SK-N-SH treated with all-trans-retinoic acid at 6 μM for 48 hours (cell line): Measurements from ENCODE around the gene ANKFN1.

Source experiments
- ATAC-seq: fragments of 200-7000 bp; cut with Tn5 transposase; 3 replicates; pipeline ENCODE4 v1.9.1; 2020; ENCODE audit warnings: mild to moderate bottlenecking, moderate library complexity
- ARNTL ChIP-seq: fragments of 450-650 bp; formaldehyde crosslinking; IDR thresholded peaks from 2 replicates; pipeline ENCODE4 v1.5.0; 2020; ENCODE audit warnings: low read depth, mild to moderate bottlenecking, moderate library complexity, borderline replicate concordance
- BACH2 ChIP-seq: fragments of 250-450 bp; sonication (Bioruptor Pico); IDR thresholded peaks from 2 replicates; pipeline ENCODE4 v1.9.0; 2021; ENCODE audit warnings: mild to moderate bottlenecking, borderline replicate concordance
- CSDC2 ChIP-seq: fragments of 250-450 bp; sonication (Bioruptor Pico); IDR thresholded peaks from 2 replicates; pipeline ENCODE4 v1.5.0; 2020; ENCODE audit warnings: mild to moderate bottlenecking, moderate library complexity
- ESRRG ChIP-seq: fragments of 250-450 bp; sonication (Bioruptor Pico); IDR thresholded peaks from 2 replicates; pipeline ENCODE4 v1.6.1; 2021; ENCODE audit warnings: mild to moderate bottlenecking
- GLIS3 ChIP-seq: fragments of 250-450 bp; sonication (Bioruptor Pico); IDR thresholded peaks from 2 replicates; pipeline ENCODE4 v1.5.0; 2020; ENCODE audit warnings: mild to moderate bottlenecking, moderate library complexity
- OSR1 ChIP-seq: fragments of 250-450 bp; sonication (Bioruptor Pico); IDR thresholded peaks from 2 replicates; pipeline ENCODE4 v1.8.0; 2022; ENCODE audit warnings: moderate library complexity, mild to moderate bottlenecking, inconsistent platforms
- RARB ChIP-seq: fragments of 250-450 bp; sonication (Bioruptor Pico); IDR thresholded peaks from 2 replicates; pipeline ENCODE4 v1.8.0; 2021; ENCODE audit warnings: mild to moderate bottlenecking, moderate library complexity
- SNAI2 ChIP-seq: fragments of 250-450 bp; sonication (Bioruptor Pico); IDR thresholded peaks from 2 replicates; pipeline ENCODE4 v1.5.0; 2020; ENCODE audit warnings: mild to moderate bottlenecking, moderate library complexity
- TCF4 ChIP-seq: fragments of 250-450 bp; sonication (Bioruptor Pico); IDR thresholded peaks from 2 replicates; pipeline ENCODE4 v1.8.0; 2021; ENCODE audit warnings: mild to moderate bottlenecking, moderate library complexity, borderline replicate concordance
- TOX ChIP-seq: fragments of 250-450 bp; sonication (Bioruptor Pico); IDR thresholded peaks from 2 replicates; pipeline ENCODE4 v1.8.0; 2021; ENCODE audit warnings: mild to moderate bottlenecking, moderate library complexity, borderline replicate concordance
- ZC3H10 ChIP-seq: fragments of 250-450 bp; sonication (Bioruptor Pico); IDR thresholded peaks from 2 replicates; pipeline ENCODE4 v1.5.1; 2021; ENCODE audit warnings: mild to moderate bottlenecking, moderate library complexity
- ZFP3 ChIP-seq: fragments of 250-450 bp; sonication (Bioruptor Pico); IDR thresholded peaks from 2 replicates; pipeline ENCODE4 v1.5.0; 2020; ENCODE audit warnings: mild to moderate bottlenecking, moderate library complexity
- ZFP30 ChIP-seq: fragments of 450-650 bp; formaldehyde crosslinking; IDR thresholded peaks from 2 replicates; pipeline ENCODE4 v1.5.0; 2022; ENCODE audit warnings: mild to moderate bottlenecking, moderate library complexity
- ZNF565 ChIP-seq: fragments of 450-650 bp; formaldehyde crosslinking; conservative IDR thresholded peaks from 2 replicates; pipeline ENCODE4 v1.5.0; 2020; ENCODE audit warnings: low read depth, mild to moderate bottlenecking, moderate library complexity
- ZNF8 ChIP-seq: fragments of 450-650 bp; formaldehyde crosslinking; IDR thresholded peaks from 2 replicates; pipeline ENCODE4 v1.5.0; 2020; ENCODE audit warnings: mild to moderate bottlenecking, moderate library complexity
- TF ChIP-seq, protein P1 (sequence below): fragments of 250-450 bp; sonication (Bioruptor Pico); IDR thresholded peaks from 2 replicates; pipeline ENCODE4 v1.5.1; 2021; ENCODE audit warnings: mild to moderate bottlenecking, moderate library complexity
- TF ChIP-seq, protein P2 (sequence below): fragments of 250-450 bp; sonication (Bioruptor Pico); IDR thresholded peaks from 2 replicates; pipeline ENCODE4 v1.8.0; 2020; ENCODE audit warnings: mild to moderate bottlenecking, moderate library complexity, borderline replicate concordance
- TF ChIP-seq, protein P3 (sequence below): fragments of 250-450 bp; sonication (Bioruptor Pico); IDR thresholded peaks from 2 replicates; pipeline ENCODE4 v1.5.1; 2020; ENCODE audit warnings: low read depth, mild to moderate bottlenecking, moderate library complexity
- TF ChIP-seq, protein P4 (sequence below): fragments of 250-450 bp; sonication (Bioruptor Pico); IDR thresholded peaks from 2 replicates; pipeline ENCODE4 v1.8.0; 2021; ENCODE audit warnings: low read depth, mild to moderate bottlenecking, moderate library complexity, borderline replicate concordance
- TF ChIP-seq, protein P5 (sequence below): fragments of 250-450 bp; sonication (Bioruptor Pico); IDR thresholded peaks from 2 replicates; pipeline ENCODE4 v1.5.0; 2020; ENCODE audit warnings: mild to moderate bottlenecking, moderate library complexity

The ANKFN1 gene

DNA sequence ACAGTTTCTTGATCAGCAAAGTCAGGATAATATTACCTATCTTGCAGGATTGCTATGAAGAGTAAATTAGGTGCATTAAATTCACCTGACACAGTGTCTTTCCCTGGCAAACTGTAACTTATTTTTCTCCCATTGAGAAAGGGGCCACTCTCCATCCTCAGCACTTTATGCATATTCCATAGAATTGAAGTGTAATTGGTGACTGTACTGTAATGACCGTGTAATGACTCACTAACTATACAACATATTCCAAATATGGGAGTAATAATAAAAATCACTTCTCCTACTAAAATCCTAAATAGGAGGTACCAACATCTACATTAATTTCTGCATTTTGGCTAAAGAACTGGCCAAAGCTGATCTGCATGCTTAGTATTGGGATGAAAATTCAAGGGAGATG, 298.4 kb downstream of the ANKFN1 start:
- no peak for ATAC-seq
- TF ChIP-seq ZNF565 (CRISPR knock-in tag) (no peak), ESRRG (CRISPR knock-in tag) (no peak), BACH2 (CRISPR knock-in tag) (no peak), ZC3H10 (no peak), GLIS3 (CRISPR knock-in tag) (no peak), CSDC2 (CRISPR knock-in tag) (no peak)
- TF ChIP-seq, protein P1, sequence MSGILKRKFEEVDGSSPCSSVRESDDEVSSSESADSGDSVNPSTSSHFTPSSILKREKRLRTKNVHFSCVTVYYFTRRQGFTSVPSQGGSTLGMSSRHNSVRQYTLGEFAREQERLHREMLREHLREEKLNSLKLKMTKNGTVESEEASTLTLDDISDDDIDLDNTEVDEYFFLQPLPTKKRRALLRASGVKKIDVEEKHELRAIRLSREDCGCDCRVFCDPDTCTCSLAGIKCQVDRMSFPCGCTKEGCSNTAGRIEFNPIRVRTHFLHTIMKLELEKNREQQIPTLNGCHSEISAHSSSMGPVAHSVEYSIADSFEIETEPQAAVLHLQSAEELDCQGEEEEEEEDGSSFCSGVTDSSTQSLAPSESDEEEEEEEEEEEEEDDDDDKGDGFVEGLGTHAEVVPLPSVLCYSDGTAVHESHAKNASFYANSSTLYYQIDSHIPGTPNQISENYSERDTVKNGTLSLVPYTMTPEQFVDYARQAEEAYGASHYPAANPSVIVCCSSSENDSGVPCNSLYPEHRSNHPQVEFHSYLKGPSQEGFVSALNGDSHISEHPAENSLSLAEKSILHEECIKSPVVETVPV (CRISPR knock-in tag) = no peak
- TF ChIP-seq, protein P2, sequence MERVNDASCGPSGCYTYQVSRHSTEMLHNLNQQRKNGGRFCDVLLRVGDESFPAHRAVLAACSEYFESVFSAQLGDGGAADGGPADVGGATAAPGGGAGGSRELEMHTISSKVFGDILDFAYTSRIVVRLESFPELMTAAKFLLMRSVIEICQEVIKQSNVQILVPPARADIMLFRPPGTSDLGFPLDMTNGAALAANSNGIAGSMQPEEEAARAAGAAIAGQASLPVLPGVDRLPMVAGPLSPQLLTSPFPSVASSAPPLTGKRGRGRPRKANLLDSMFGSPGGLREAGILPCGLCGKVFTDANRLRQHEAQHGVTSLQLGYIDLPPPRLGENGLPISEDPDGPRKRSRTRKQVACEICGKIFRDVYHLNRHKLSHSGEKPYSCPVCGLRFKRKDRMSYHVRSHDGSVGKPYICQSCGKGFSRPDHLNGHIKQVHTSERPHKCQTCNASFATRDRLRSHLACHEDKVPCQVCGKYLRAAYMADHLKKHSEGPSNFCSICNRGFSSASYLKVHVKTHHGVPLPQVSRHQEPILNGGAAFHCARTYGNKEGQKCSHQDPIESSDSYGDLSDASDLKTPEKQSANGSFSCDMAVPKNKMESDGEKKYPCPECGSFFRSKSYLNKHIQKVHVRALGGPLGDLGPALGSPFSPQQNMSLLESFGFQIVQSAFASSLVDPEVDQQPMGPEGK (CRISPR knock-in tag) = no peak

DNA sequence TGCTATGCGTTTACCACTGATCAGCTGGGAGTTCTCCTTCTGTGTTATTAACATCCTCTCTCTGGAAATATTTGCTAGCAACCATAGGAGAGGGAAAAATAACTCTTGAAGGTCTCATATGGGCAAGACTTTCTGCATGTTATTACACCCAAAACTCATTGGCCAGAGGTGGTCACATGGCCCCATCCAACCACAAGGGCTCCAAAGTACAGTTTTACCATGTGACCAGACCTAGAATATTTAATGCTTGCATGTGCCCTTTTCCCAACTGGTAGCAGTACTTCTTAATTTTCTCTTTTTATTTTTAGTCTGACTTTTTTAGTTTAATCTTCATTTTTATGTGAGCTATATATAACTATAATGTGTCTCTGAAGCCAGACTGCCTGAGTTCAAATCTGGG, 299.2 kb downstream of the ANKFN1 start:
- ATAC-seq = no peak

DNA sequence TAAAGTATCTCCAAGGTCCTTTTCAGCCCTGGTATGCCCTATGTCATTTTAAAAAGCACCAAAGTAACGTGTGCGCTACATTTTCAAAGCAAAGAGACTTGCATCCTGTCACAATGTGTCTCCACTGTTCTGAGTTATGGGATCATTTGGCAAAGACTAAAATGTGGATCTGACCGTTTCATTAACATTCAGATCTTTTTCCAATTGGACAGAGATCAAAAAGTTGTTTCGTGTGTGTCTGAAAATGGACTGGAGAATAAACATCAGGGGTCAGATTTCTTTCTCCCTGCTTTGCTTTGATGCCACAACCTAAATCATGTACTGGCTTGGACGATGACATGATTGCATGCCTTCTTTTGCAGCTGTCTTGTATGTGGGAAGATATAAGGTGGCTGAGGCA, 304.2 kb downstream of the ANKFN1 start:
- no peak for ATAC-seq
- TF ChIP-seq ZFP30 (CRISPR knock-in tag) (no peak), ZNF8 (CRISPR knock-in tag) (no peak), BACH2 (CRISPR knock-in tag) (no peak), TCF4 (no peak), GLIS3 (CRISPR knock-in tag) (no peak), SNAI2 (CRISPR knock-in tag) (no peak), CSDC2 (CRISPR knock-in tag) (no peak)
- TF ChIP-seq, protein P3, sequence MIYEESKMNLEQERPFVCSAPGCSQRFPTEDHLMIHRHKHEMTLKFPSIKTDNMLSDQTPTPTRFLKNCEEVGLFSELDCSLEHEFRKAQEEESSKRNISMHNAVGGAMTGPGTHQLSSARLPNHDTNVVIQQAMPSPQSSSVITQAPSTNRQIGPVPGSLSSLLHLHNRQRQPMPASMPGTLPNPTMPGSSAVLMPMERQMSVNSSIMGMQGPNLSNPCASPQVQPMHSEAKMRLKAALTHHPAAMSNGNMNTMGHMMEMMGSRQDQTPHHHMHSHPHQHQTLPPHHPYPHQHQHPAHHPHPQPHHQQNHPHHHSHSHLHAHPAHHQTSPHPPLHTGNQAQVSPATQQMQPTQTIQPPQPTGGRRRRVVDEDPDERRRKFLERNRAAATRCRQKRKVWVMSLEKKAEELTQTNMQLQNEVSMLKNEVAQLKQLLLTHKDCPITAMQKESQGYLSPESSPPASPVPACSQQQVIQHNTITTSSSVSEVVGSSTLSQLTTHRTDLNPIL = no peak
- TF ChIP-seq, protein P2 (CRISPR knock-in tag) = no peak
- TF ChIP-seq, protein P4, sequence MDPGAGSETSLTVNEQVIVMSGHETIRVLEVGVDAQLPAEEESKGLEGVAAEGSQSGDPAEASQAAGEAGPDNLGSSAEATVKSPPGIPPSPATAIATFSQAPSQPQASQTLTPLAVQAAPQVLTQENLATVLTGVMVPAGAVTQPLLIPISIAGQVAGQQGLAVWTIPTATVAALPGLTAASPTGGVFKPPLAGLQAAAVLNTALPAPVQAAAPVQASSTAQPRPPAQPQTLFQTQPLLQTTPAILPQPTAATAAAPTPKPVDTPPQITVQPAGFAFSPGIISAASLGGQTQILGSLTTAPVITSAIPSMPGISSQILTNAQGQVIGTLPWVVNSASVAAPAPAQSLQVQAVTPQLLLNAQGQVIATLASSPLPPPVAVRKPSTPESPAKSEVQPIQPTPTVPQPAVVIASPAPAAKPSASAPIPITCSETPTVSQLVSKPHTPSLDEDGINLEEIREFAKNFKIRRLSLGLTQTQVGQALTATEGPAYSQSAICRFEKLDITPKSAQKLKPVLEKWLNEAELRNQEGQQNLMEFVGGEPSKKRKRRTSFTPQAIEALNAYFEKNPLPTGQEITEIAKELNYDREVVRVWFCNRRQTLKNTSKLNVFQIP (CRISPR knock-in tag) = no peak

More for the DNA sequence above, 299.2 kb downstream of the ANKFN1 start:
- TF ChIP-seq ZC3H10 = no peak
- TF ChIP-seq RARB (CRISPR knock-in tag) = no peak
- no peak for TF ChIP-seq OSR1 (CRISPR knock-in tag)
- TF ChIP-seq CSDC2 (CRISPR knock-in tag) = no peak
- TF ChIP-seq ESRRG (CRISPR knock-in tag) = no peak
- TF ChIP-seq ZFP3 = no peak
- TF ChIP-seq, protein P5, sequence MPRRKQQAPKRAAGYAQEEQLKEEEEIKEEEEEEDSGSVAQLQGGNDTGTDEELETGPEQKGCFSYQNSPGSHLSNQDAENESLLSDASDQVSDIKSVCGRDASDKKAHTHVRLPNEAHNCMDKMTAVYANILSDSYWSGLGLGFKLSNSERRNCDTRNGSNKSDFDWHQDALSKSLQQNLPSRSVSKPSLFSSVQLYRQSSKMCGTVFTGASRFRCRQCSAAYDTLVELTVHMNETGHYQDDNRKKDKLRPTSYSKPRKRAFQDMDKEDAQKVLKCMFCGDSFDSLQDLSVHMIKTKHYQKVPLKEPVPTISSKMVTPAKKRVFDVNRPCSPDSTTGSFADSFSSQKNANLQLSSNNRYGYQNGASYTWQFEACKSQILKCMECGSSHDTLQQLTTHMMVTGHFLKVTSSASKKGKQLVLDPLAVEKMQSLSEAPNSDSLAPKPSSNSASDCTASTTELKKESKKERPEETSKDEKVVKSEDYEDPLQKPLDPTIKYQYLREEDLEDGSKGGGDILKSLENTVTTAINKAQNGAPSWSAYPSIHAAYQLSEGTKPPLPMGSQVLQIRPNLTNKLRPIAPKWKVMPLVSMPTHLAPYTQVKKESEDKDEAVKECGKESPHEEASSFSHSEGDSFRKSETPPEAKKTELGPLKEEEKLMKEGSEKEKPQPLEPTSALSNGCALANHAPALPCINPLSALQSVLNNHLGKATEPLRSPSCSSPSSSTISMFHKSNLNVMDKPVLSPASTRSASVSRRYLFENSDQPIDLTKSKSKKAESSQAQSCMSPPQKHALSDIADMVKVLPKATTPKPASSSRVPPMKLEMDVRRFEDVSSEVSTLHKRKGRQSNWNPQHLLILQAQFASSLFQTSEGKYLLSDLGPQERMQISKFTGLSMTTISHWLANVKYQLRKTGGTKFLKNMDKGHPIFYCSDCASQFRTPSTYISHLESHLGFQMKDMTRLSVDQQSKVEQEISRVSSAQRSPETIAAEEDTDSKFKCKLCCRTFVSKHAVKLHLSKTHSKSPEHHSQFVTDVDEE = no peak
- TF ChIP-seq ZNF8 (CRISPR knock-in tag) = no peak
- TF ChIP-seq GLIS3 (CRISPR knock-in tag) = no peak
- no peak for TF ChIP-seq BACH2 (CRISPR knock-in tag)
- TF ChIP-seq SNAI2 (CRISPR knock-in tag) = no peak
- no peak for TF ChIP-seq TCF4
- TF ChIP-seq TOX (CRISPR knock-in tag) = no peak
- no peak for TF ChIP-seq ZNF565 (CRISPR knock-in tag)
- TF ChIP-seq, protein P3 = no peak
- no peak for TF ChIP-seq ARNTL (CRISPR knock-in tag)
